ENCODE data around the gene ANO7. TPM values are rescaled to one million over a fixed set of nuclear protein-coding genes. Genes with fewer than 3 reads are reported as not detected.

ANO7 gene
- polyA plus RNA-seq, 1 of the 3 experiments (the other 2 are of a cell fraction), result 0.81 TPM

GRCh38 chr2:241238693-241239198 is 50.3 kb downstream of the ANO7 start:
- Histone ChIP-seq H3K27ac (ENCODE audit: low read depth in 2 of 2, low read length in 1 of 2) (no peak overlapping the region), H3K27me3 (ENCODE audit: insufficient read depth) (no peaks in the 10 kb centered on the region), H3K79me2 (ENCODE audit: insufficient read depth) (peaks cover 44% of the 10 kb centered on the region), H4K20me1 (ENCODE audit: insufficient read depth) (peaks cover 50% of the 10 kb centered on the region), H3K9me2 (no peaks in the 10 kb centered on the region), H2AFZ (ENCODE audit: low read depth) (no peak overlapping the region), H3F3A (replicated peaks; ENCODE audit: insufficient read depth) (no peaks in the 10 kb centered on the region), H3K9me3 (no peaks in the 10 kb centered on the region), H3K4me1 (ENCODE audit: control insufficient read depth in 1 of 2, insufficient read depth in 2 of 2, low read depth in 1 of 2, low read length in 1 of 2) (no peaks in the 10 kb centered on the region), H3K4me2 (no peak overlapping the region), H3K9ac (no peak overlapping the region), H3K36me3 (replicated peaks in 1 of 2; ENCODE audit: control insufficient read depth in 1 of 2, insufficient read depth in 2 of 2, low read length in 1 of 2) (peaks cover 78 to 95% of the 10 kb centered on the region in 2 experiments), H3K4me3 (ENCODE audit: low read depth in 2 of 2, low read length in 1 of 2) (no peak overlapping the region)
- WGBS (ENCODE audit: low lambda C conversion rate), result 77% methylated on average over 5 of the region's 5 CpGs
- POLR2A ChIA-PET, result no interaction called here
- no peak for DNase-seq
- TF ChIP-seq GABPA (IDR thresholded peaks at IDR 0.05; ENCODE audit: low read depth) (no peak), ZBTB33 (IDR thresholded peaks at IDR 0.05; ENCODE audit: borderline replicate concordance, low read depth) (no peak), FOXM1 (IDR thresholded peaks at IDR 0.05; ENCODE audit: low read depth) (no peak), IRF3 (IDR thresholded peaks at IDR 0.05; ENCODE audit: low read depth, low read length) (no peak), MAX (IDR thresholded peaks at IDR 0.05; ENCODE audit: low read depth) (no peak), POLR2AphosphoS5 (IDR thresholded peaks at IDR 0.05; ENCODE audit: low read depth, low read length) (no peak), SMC3 (IDR thresholded peaks at IDR 0.05; ENCODE audit: low read depth, low read length) (no peak), PBX3 (IDR thresholded peaks at IDR 0.05) (no peak), ELF1 (IDR thresholded peaks at IDR 0.05) (no peak), REST (IDR thresholded peaks at IDR 0.05; ENCODE audit: low read depth, low read length) (no peak), NFIC (IDR thresholded peaks at IDR 0.05; ENCODE audit: borderline replicate concordance) (no peak), TCF12 (IDR thresholded peaks at IDR 0.05) (no peak), GATA2 (CRISPR knock-in tag; IDR thresholded peaks at IDR 0.05) (no peak), TAF1 (IDR thresholded peaks at IDR 0.05; ENCODE audit: borderline replicate concordance, low read depth, low read length) (no peak), RAD21 (IDR thresholded peaks at IDR 0.05; ENCODE audit: low read length) (no peak)
- CTCF ChIA-PET, result no interaction called here

All from SK-N-SH (cell line).